AG09309 (cell line): ENCODE measurements around the gene HOXB9.

Experiments
- DNase-seq: peaks from one replicate; pipeline ENCODE4 v3.0.0-alpha.2; 2010; ENCODE audit warnings: low read depth
- H3K4me3 ChIP-seq: 2 replicates; pipeline ENCODE4 v1.5.1; 2011; ENCODE audit warnings: mild to moderate bottlenecking, low read depth, low read length, moderate library complexity; ENCODE audit not compliant: control insufficient read depth
- CTCF ChIP-seq: IDR thresholded peaks from 2 replicates; pipeline ENCODE4 v1.5.1; 2011; ENCODE audit warnings: mild to moderate bottlenecking, low read depth, low read length, inconsistent platforms; ENCODE audit not compliant: insufficient read depth, control insufficient read depth; ENCODE audit errors: missing control alignments

Gene HOXB9

DNA sequence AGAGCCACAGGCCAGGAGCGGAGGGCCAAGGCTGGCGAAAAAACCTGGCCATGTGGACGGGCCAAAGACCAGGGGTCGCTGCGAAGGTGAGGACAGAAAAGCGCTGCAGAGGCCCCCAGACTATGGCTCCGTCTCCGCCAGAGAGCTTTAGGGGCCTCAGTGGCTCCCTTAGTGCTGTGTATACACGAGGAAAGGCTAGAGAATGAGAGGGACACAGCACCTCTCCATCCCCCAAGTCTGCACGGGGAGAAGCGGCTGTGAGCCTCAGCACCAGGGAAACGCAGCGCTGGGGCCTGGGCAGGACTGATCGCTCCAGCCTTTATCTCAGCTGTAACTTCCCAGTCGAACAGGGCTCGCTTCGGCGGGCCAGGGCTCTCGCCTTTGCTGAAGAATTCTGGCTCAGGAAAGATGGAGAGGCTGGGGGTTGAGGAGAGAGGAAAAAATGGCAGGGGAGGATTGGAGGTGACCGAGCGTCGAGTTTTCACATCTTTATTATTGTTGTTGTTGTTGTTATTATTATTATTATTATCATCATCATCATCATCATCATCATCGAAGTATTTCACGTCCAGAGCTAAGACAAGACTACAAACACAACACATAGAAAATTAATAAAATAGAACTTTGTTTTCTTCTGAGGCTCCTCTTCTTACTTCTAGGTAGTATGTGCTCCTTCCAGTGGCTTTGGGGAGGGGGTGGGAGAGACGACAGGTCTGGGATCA, 30.7 kb downstream of the HOXB9 start:
- TF ChIP-seq CTCF = no peak
- no peak overlapping the region for H3K4me3 ChIP-seq
- DNase-seq = no peak

- no peak for TF ChIP-seq CTCF
- H3K4me3 ChIP-seq = no peak overlapping the region
- no peak for DNase-seq
Measured at GRCh38 chr17:48594538-48595277, 31.4 kb downstream of the HOXB9 start.

GRCh38 chr17:48593840-48594537, 32.2 kb downstream of the HOXB9 start:
- H3K4me3 ChIP-seq = no peak overlapping the region
- TF ChIP-seq CTCF = peak; percentile 84
- DNase-seq = no peak

DNA sequence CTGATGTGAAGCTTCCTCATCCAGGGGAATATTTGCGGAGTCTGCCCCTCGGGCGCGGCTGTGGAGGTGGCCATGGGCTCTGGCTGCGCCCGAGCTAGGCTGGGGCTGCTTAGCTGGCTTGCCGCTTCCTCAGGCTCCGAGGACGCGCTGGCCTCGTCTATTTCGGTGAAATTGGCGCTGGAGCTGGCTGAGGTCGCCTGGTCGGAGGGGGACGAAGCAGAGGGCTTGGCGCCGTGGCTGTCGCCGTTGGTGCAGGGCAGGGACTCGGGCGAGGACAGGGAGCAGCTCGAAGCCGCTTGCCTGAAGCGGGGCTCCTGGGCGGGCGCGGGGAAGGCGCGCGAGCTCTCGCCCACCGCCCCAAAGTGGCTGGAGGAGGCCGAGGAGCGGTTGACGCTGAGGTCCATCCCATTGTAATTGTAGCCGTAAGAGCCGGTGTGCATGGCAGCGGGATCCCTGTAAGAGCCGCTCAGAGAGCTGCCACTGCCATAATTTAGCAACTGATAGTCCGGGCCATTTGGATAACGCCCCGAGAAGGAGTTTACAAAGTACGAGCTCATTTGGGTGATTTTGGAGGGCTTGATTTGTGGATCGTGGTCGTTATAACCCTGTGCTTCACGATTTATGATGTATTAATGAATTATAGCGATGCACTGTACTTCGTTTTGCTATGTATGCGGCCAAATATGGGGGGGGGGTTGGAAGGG, 32.9 kb downstream of the HOXB9 start, which contains the start of gene HOXB5:
Gene HOXB5, minus strand, starts transcription at position 654 of the 704 bp plus-strand sequence. Its CDS starts 97 bp downstream, at position 557.
- TF ChIP-seq CTCF = no peak
- no peak for DNase-seq
- H3K4me3 ChIP-seq = no peak within 1 kb of the TSS; the same call in 1 of the 2 replicates

DNA sequence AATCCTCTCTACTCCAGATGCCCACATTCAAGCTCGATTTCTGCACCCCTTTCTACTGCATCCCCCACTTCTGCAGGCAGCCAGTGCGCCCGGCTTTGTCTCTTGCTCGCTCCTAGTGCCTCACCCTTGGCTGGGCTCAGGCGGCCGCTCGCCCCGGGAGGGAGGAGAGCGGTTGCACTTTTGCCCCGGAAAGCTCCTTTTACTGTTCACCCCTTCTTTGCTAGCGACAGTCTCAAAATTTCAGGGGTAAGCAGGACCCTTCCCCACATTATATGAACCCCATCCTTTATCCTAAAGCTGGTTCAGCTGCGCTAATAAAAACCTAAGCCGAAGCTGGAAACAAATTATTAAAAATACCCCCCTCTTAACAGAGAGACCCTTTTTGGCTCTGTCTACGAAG, 33.6 kb downstream of the HOXB9 start:
- TF ChIP-seq CTCF = no peak
- no peak overlapping the region for H3K4me3 ChIP-seq
- no peak for DNase-seq

- TF ChIP-seq CTCF = no peak
- no peak for DNase-seq
- no peak overlapping the region for H3K4me3 ChIP-seq
Measured at GRCh38 chr17:48592057-48592514, 34.1 kb downstream of the HOXB9 start.
